Activated T-cell treated with anti-CD3 and anti-CD28 coated beads, Interleukin-2, amount 50 U/mL, for 4 hours (primary cell): ENCODE data around the gene CRADD. TPM values are rescaled to one million over a fixed set of nuclear protein-coding genes. Genes with fewer than 3 reads are reported as not detected.
"Not testable (repeated sequence)": the region's sequence is repeated elsewhere in the genome, so short reads cannot be mapped to it uniquely, and the experiment has no call there.

Experiments used
- ATAC-seq, 2 donors: fragments of 200-7000 bp; cut with Tn5 transposase; one replicate each; pipeline ENCODE4 v1.10.0; 2021
- DNase-seq: peaks from one replicate; pipeline ENCODE4 v3.0.0-alpha.2; 2020
- H3K27me3 Mint-ChIP-seq: one replicate; pipeline ENCODE4 v1.8.0; 2021; ENCODE audit warnings: low read depth, mixed read lengths
- H3K36me3 Mint-ChIP-seq: one replicate; pipeline ENCODE4 v1.8.0; 2022; ENCODE audit warnings: mixed read lengths; ENCODE audit not compliant: insufficient read depth
- H3K4me1 Mint-ChIP-seq: one replicate; pipeline ENCODE4 v1.8.0; 2021; ENCODE audit warnings: low read depth, mixed read lengths
- H3K4me3 Mint-ChIP-seq: one replicate; pipeline ENCODE4 v1.8.0; 2021; ENCODE audit warnings: mild to moderate bottlenecking, moderate library complexity, mixed read lengths
- H3K9me3 Mint-ChIP-seq: one replicate; pipeline ENCODE4 v1.8.0; 2021; ENCODE audit warnings: mixed read lengths
- total RNA-seq, 3 donors: library from RNA; stranded (reverse); gene quantifications; one replicate each; pipeline ENCODE4 v1.2.1, GENCODE V29; 2021

The CRADD gene
- total RNA-seq, 3 donors from 2014 or later = 6.9 to 9.9 (median 8.7) TPM

- H3K27me3 Mint-ChIP-seq = no peaks in the 10 kb centered on the region
- no peaks in the 10 kb centered on the region for H3K9me3 Mint-ChIP-seq
- no peak for DNase-seq
- peaks cover 26% of the 10 kb centered on the region for H3K4me1 Mint-ChIP-seq
- no peak overlapping the region for H3K4me3 Mint-ChIP-seq
- ATAC-seq = no peak
- H3K36me3 Mint-ChIP-seq = peaks cover under 1% of the 10 kb centered on the region
Observed at GRCh38 chr12:93793007-93793406, 115.8 kb downstream of the CRADD start.

GRCh38 chr12:93793983-93794382 is 116.8 kb downstream of the CRADD start:
- Mint-ChIP-seq H3K4me3 (no peak overlapping the region), H3K36me3 (no peaks in the 10 kb centered on the region), H3K4me1 (peaks cover 22% of the 10 kb centered on the region), H3K9me3 (no peaks in the 10 kb centered on the region), H3K27me3 (no peaks in the 10 kb centered on the region)
- no peak for DNase-seq
- no peak for ATAC-seq

- peaks cover 15% of the 10 kb centered on the region for H3K4me1 Mint-ChIP-seq
- no peak for ATAC-seq
- peaks cover under 1% of the 10 kb centered on the region for H3K36me3 Mint-ChIP-seq
- H3K27me3 Mint-ChIP-seq = no peaks in the 10 kb centered on the region
- no peaks in the 10 kb centered on the region for H3K9me3 Mint-ChIP-seq
- no peak for DNase-seq
- no peak overlapping the region for H3K4me3 Mint-ChIP-seq
Observed at GRCh38 chr12:93794738-93795137, 117.6 kb downstream of the CRADD start.

GRCh38 chr12:93795352-93795751 is 118.2 kb downstream of the CRADD start:
- Mint-ChIP-seq H3K9me3 (no peaks in the 10 kb centered on the region), H3K4me1 (peaks cover 10% of the 10 kb centered on the region), H3K27me3 (no peaks in the 10 kb centered on the region), H3K36me3 (peaks cover 3% of the 10 kb centered on the region), H3K4me3 (no peak overlapping the region)
- no peak for DNase-seq
- no peak for ATAC-seq

GRCh38 chr12:93796729-93797128 is 119.6 kb downstream of the CRADD start:
- no peak overlapping the region for H3K4me3 Mint-ChIP-seq
- ATAC-seq = no peak

GRCh38 chr12:93798279-93799151 is 121.3 kb downstream of the CRADD start:
- peak; percentile 57 to 65 for ATAC-seq
- H3K4me3 Mint-ChIP-seq = no peak overlapping the region
- no peaks in the 10 kb centered on the region for H3K27me3 Mint-ChIP-seq
- peaks cover 14% of the 10 kb centered on the region for H3K4me1 Mint-ChIP-seq
- peaks cover 6% of the 10 kb centered on the region for H3K36me3 Mint-ChIP-seq
- DNase-seq = no peak
- H3K9me3 Mint-ChIP-seq = no peaks in the 10 kb centered on the region

More at GRCh38 chr12:93796729-93797128, 119.6 kb downstream of the CRADD start:
- H3K4me1 Mint-ChIP-seq = peaks cover 5% of the 10 kb centered on the region
- no peak for DNase-seq
- peaks cover 6% of the 10 kb centered on the region for H3K36me3 Mint-ChIP-seq
- no peaks in the 10 kb centered on the region for H3K9me3 Mint-ChIP-seq
- H3K27me3 Mint-ChIP-seq = no peaks in the 10 kb centered on the region

- not testable (repeated sequence) for H3K36me3 Mint-ChIP-seq, H3K27me3 Mint-ChIP-seq, H3K4me3 Mint-ChIP-seq, H3K9me3 Mint-ChIP-seq, ATAC-seq, DNase-seq
- peaks cover 21% of the 10 kb centered on the region for H3K4me1 Mint-ChIP-seq
Observed at GRCh38 chr12:93801666-93802065, 124.5 kb downstream of the CRADD start.

- no peak for ATAC-seq
- no peaks in the 10 kb centered on the region for H3K27me3 Mint-ChIP-seq
- peaks cover 6% of the 10 kb centered on the region for H3K36me3 Mint-ChIP-seq
- peaks cover 23% of the 10 kb centered on the region for H3K4me1 Mint-ChIP-seq
- no peaks in the 10 kb centered on the region for H3K9me3 Mint-ChIP-seq
- DNase-seq = no peak
- H3K4me3 Mint-ChIP-seq = no peak overlapping the region
Observed at GRCh38 chr12:93802293-93802692, 125.1 kb downstream of the CRADD start.

GRCh38 chr12:93802698-93803423 is 125.7 kb downstream of the CRADD start:
- ATAC-seq = no peak
- Mint-ChIP-seq H3K4me1 (peaks cover 24% of the 10 kb centered on the region), H3K9me3 (no peaks in the 10 kb centered on the region), H3K27me3 (no peaks in the 10 kb centered on the region), H3K4me3 (no peak overlapping the region), H3K36me3 (peaks cover 6% of the 10 kb centered on the region)
- no peak for DNase-seq

- Mint-ChIP-seq H3K4me1 (peaks cover 22% of the 10 kb centered on the region), H3K9me3 (no peaks in the 10 kb centered on the region), H3K4me3 (no peak overlapping the region), H3K27me3 (no peaks in the 10 kb centered on the region), H3K36me3 (peaks cover 6% of the 10 kb centered on the region)
- DNase-seq (no peak), ATAC-seq (no peak)
Observed at GRCh38 chr12:93803424-93803807, 126.2 kb downstream of the CRADD start.

- DNase-seq (no peak), ATAC-seq (peak; percentile 60 to 67)
- Mint-ChIP-seq H3K4me1 (peaks cover 21% of the 10 kb centered on the region), H3K36me3 (peaks cover 6% of the 10 kb centered on the region), H3K4me3 (no peak overlapping the region), H3K27me3 (no peaks in the 10 kb centered on the region), H3K9me3 (no peaks in the 10 kb centered on the region)
Observed at GRCh38 chr12:93804392-93805179, 127.4 kb downstream of the CRADD start.

GRCh38 chr12:93805736-93806141 is 128.6 kb downstream of the CRADD start:
- H3K27me3 Mint-ChIP-seq = no peaks in the 10 kb centered on the region
- no peak for ATAC-seq

GRCh38 chr12:93807354-93807753 is 130.2 kb downstream of the CRADD start:
- ATAC-seq = no peak
- no peaks in the 10 kb centered on the region for H3K27me3 Mint-ChIP-seq

More at GRCh38 chr12:93805736-93806141, 128.6 kb downstream of the CRADD start:
- H3K36me3 Mint-ChIP-seq = no peaks in the 10 kb centered on the region
- DNase-seq = no peak
- no peak overlapping the region for H3K4me3 Mint-ChIP-seq
- no peaks in the 10 kb centered on the region for H3K9me3 Mint-ChIP-seq
- H3K4me1 Mint-ChIP-seq = peaks cover 21% of the 10 kb centered on the region

More at GRCh38 chr12:93807354-93807753, 130.2 kb downstream of the CRADD start:
- Mint-ChIP-seq H3K36me3 (no peaks in the 10 kb centered on the region), H3K4me1 (peaks cover 20% of the 10 kb centered on the region), H3K4me3 (no peak overlapping the region), H3K9me3 (no peaks in the 10 kb centered on the region)
- DNase-seq = no peak
